DMS79 treated with DMSO at 0.1 percent for 48 hours (cell line): ENCODE results near the gene GRID2.

Experiments used
- DNase-seq: peaks from one replicate; lab custom pipeline; 2025; lab: John Stamatoyannopoulos, UW

Gene GRID2

DNA sequence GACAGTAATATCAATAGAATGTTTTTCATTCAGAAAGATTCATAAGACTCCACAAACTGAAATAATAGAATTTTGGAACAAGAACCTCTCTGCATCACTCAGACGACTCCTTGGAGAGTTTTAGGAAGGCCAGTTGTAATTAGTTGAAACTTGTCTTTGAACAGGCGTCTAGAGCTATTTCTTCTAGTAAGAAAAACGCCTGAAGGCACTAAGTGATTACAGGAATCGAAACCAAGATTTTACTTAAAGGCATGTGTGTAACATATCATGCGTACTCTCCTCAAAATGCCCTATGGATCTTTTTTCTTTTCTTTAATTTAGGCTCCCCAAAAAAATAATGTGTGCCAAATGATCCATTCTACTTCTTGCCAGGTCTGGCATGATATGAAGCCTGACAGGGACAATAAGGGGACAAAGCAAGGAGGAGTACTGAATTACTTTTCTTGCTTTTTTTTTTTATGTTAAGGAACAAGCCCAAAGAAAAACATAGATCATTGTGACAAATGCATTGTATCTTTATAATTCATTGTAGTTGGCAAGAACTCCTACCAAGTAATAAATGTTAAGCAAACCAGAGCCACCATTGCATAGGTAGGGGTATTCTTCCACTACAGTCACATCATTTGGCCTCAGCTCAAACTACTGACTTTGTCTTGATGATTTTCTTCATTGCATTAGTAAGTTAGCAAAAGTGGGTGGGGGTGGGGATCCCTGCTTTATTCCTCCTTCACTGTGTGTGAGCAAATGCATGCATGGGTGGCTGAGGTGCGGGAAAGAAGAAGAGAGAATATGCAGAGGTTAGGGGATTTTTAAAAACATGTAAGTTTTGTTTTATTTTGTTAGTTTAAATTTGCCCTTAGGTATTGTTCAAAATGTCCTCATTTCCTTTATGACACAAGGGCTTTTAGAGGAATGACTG, 1444.9 kb downstream of the GRID2 start:
- DNase-seq, result no peak

DNA sequence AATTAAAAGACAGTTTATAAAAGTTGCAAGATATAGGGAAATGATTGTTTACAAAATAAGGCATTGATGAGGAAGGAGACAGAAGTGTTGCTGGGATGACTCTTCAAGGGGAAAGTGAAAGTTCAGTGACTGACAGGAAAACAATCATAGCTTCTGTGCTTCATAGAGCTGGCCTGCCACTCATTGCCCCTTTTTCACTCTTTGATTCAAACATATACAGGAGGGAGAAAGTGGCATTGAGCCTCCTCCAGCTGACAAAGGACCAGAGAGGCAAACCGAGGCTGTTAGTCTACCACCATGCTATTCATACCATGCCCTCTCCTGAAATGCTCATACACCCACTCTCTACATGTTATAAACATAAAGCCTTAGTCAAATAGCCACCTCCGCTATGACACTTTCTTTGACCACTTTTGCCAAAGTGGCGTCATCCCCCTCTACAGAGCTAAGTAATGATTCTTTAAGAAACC, 1445.6 kb downstream of the GRID2 start:
- DNase-seq, result no peak

DNA sequence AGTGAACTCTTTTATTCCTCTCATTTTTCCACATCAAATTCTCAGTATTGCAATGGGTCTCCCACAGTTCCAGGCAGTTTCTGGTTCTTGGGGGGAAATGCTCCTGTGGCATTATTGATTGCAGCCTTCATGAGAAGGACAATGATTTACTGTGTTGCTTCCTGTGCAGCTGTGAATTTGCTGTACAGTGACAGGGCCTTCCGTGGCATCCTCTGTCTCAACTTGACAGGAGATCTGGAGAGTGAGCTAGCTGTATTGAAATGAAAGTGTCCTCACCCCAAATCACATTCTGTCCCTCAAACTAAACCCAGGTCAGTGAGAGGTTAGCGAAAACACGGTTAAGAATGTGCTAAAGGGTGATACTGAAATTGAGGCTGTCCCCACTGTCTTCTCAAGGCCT, 1447.6 kb downstream of the GRID2 start:
- DNase-seq, result no peak

DNA sequence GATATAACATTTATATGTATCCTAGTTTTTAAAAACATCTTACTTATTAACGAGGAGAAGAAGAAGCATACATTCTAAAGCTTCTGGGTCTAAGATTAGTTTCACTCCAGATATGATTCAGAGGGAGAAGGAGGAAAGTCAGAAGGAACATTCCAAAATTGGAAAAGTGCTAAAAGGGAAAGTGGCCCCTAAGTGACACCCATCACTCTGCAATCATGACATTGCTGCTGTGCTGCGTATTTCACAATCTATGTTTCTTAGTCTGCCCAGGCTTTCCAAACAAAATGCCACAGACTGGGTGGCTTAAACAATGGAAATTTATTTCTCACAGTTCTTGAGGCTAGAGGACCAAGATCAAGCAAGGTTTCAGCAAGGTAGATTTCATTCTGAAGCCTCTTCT, 1452.3 kb downstream of the GRID2 start:
- DNase-seq, result no peak

DNA sequence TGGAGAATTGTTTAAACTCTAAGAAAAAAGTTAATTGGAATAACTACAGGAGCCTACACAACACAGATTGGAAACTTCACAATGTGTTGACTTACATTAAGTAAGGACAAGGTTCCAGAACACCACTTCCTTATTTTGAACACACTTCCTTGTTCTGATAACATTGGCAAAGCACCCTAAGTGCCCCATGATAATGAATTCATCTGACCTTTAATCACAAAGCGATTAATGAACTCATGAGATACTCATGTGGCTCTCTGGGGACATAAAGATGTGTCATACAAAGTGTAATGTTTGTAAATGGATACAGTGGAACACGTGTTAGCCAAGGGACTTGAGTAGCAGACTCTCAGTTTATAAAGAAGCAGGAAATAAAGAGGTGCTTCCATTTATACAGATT, 1455.7 kb downstream of the GRID2 start:
- no peak for DNase-seq

DNA sequence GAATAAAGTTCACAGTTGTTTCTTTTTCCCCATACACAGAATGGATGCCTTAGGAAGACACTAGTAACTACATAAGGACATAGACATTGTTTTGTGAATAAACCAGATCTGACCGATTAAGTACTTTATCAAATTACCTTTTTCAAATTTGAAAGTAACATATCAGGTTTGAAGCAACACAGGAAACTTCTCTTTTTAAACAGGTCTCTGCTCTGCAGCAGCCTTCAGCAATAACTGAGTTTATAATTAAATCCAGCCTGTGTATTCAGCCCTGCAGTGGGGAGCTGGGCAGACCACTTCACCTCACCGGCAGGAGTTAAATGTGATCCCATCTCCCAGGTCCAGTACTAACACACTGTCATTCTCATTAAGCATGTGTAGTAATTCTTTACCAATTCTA, 1456.5 kb downstream of the GRID2 start:
- peak; percentile 1 for DNase-seq

DNA sequence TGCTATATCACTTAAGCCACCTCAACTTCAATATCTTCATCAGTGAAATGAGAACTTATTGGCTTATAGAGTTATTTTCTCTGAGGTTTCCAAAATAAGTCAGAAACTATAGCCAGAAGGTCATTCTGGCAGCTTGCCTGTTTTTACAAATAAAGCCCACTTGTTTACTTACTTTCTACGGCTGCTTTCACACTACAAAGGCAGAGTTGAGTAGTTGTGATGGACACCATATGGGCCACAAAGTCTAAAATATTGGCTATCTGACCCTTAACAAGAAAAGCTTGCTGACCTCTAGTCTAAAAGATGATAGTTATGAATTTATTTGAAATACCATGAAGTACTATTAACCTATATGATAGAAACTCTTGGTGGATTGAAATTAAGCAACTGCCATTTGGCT, 1457.5 kb downstream of the GRID2 start:
- no peak for DNase-seq

DNA sequence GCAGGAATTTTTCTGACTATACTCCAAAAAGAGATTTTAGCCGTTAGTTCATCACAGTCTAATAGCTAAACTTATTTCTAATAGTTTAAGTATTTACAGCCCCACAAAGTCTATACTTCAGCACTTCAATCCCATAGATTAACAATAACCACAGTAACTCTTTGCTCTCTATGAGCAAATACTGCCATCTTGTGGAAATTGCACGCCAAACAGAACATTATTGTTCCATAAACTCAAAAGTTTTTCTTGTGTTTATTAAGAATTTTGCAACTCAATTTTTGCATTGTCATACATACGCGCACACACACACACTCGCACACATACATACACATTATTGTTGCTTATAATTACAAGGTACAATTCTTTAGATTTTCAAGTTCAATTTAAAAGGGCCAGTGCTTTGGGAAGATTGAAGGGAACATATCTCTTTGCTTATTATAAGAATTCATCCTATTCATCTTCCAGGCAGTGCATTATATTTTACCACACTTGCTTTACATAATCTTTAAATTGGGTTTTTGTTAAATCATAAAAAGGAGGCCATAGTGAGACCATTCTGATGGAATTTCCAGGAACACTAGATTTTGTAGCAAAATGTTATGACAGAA, 1461.0 kb downstream of the GRID2 start:
- peak; percentile 33 for DNase-seq

DNA sequence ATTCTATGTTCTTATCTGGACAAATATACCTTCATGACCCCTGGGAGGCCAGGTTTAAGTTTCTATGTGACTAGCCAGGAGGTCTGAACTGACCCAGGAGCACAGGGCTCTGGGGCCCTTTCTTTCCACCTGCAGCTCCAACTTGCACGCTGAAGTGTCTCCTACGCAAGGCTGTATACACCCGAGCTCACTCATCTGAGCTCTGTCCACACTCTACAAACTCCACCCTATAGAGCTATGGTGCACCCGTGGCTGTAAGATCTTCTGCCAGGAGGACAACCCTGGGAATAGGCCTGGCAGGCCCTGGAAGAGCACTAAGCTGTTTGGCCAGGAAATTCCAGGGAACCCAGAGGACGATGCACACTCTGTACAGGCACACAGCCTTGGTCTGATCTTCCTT, 1464.2 kb downstream of the GRID2 start:
- DNase-seq, result no peak

DNA sequence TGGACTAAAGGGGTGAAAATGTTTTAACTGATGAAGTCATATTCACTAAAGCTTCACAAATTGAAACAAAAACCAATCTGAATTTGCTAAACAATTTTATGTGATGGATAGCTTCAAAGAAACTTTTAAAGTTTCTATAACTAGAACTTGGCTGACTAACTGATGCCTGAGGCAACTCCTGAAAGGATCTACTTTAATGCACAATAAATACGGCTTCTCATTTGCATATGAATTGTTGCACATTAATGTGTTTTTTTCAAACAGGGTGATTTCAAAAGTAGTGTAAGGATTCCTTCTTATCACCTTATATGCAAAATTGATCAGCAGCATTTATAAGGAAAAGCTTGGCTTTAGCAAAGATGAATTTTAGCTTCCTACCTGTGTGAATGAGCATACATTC, 1466.4 kb downstream of the GRID2 start:
- no peak for DNase-seq

DNA sequence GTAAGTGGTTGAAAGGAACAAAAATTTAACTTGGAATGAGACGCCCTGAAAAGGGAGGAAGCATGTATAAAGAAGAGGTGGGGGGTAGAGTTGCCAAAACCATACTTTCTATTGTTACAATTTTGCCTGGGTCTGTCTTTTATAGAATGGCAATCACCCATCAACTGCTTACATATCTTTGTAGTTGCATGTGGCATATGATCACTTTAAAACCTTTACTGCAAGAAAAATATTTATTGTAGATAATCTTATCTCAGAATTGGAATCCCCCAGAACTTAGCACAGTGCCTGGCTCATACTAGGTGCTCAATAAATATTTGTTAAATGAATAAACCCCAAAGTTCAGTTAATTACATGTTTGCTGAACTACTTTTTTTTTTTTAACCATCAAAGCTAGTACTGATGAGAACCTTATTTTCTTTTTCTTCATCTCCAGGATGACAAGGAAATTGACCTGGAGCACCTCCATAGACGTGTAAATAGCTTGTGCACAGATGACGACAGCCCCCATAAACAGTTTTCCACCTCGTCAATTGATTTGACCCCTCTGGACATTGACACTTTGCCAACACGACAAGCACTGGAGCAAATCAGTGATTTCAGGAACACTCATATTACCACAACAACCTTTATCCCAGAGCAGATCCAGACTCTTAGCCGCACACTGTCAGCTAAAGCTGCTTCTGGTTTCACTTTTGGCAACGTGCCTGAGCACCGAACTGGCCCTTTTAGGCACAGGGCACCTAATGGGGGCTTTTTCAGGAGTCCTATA, 1468.1 kb downstream of the GRID2 start:
- peak; percentile 26 for DNase-seq

DNA sequence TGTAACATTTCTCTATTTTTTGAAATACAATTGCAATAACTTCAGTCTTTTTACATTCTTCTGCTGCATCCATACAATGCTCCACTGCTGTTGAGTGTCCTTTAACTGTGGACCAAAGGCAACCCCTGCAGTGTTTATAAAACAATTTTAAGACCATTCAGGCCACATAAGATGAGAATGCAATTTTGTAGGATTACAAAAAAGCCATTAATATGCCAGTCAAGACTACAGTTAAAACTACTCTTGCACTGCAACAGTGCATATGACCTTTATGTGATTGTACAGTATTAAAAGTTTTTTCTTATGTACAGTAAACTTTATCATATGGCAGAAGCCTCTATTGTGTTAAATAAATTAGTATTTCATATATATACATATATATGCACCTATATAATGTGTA, 1469.1 kb downstream of the GRID2 start:
- no peak for DNase-seq

DNA sequence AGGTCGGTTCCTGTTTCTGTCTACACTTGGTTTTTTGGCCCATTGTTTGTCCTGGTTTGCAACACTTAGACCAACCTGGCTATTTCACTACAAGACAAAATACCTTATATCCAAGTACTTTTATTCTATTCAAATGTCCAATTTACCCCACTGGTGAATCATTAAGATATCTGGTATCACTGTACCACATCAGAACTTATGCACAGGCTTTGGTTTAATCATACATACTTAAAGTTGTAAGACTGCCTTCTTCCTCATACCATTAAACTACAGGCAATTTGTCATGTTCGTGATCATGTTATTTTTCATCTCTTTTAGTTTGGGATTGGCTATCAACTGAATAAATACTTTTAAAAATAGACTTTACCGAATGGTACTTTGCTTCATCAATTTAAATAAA, 1471.8 kb downstream of the GRID2 start:
- DNase-seq, result no peak

DNA sequence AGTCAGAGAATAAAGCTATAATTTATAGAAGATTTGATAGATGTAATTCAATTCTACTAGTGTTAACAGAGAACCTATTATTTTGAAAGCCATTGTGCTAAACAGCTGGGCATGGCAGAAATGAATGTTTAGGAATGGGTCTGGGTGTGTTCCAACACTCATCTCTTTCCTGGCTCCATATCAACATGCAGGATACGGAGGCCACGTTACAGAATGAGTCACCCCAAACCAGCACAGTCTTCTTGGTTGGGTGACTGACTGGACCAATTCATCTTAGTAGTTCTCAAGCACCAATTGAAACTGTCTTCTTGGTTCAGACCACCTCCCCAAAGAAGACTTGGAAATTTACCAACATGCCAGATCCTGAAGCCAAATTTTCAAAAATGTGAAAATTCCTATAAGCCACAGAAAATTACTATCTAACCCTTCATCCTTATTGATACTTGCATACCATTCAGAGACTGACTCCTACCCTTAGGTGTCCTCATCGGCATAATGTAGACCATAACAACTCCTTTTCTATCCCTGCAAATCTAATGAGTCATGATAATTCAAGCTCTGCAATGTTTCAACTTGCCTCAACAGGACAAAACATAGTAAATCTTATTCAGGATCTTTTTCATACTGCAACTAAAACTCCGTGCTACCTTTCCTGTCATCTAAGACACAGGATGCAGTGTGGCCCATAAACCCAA, 1472.8 kb downstream of the GRID2 start:
- DNase-seq, result no peak

DNA sequence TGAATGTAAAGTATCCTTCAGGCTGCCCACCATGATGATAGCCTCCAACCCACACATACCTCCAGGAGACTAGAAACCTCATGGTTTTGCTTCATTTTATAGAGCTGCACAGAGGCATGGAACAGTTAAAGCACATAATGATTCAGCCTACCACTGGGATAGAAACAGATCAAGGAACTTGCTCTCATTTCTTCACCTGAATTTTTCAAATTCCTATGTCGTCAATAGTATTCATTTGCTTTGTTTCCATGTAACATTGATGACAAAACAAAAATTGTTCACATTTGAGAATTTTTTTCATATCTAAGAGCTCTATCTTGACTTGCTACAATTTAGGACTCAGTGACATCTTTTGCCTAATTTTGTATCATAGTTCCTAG, 1473.3 kb downstream of the GRID2 start:
- DNase-seq, result no peak

DNA sequence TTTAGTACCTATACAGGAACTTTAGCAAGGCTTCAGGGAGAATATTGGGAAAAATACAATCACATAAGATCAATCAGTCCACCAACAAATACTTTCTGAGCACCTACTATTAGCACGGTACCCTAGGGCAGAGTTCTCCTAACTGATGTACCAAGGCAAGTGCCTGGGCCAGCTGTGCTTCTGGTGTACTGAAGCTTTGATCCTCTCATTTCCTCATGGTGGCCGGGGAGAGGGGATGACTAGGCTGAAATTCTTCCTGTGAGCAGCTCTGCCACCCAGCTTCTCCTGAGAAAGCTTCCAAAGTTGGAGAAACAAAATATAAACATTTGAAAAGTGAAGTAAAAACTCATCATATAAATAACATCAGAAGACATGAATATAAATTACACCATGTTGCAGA, 1475.5 kb downstream of the GRID2 start:
- no peak for DNase-seq

DNA sequence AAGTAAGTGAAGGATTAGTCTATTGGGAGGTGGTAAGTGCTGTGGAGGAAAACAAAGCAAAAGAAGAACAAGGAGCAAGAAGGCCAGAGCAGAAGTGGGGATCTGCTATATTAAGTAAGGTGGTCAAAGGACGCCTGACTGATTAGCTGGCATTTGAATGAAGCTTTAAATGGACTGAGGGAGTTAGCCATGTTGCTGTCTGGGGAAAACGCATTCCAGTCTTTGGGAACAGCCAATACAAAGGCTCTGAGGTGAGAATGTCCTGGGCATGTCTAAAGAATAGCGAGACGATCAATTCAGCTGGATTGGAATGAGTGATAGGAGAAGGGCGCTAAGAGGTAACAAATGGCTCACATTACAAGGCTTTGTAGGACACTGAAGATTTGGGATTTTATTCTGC, 1476.3 kb downstream of the GRID2 start:
- DNase-seq, result no peak

DNA sequence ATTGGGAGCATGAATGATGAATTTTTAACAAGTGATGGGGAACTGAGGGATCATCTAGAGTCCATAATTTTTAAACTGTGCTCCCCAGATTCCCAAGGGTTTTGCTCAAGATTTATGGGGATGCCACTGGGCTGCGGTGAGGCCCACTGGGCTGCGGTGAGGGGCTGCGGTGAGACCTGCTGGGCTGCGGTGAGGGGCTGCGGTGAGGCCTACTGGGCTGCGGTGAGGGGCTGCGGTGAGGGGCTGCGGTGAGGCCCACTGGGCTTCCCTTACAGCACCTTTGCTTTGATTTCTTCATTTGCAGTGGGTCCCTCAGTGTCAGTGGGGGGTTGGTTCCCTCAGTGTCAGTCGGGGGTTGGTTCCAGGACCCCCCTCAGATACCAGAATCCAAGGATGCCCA, 1477.4 kb downstream of the GRID2 start:
- DNase-seq, result no peak

DNA sequence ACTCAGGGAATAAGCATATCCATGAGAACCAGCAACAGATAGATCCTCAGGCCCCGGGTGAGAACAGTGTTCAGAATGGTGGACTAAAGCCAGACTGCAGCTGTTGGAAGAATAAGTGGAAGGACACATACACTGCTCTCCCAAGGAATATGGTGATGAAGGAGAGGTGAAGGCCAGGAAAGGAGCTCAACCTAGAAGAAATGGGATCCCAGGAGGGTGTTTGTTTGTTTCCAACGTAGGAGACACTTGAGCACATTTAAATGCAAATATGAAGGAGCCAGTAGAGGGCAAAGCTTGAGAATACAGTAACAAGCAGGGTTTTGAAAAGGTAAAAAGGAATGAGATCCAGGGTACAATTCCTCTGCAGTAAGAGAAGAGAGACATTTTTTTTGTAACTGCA, 1482.4 kb downstream of the GRID2 start:
- DNase-seq, result no peak

DNA sequence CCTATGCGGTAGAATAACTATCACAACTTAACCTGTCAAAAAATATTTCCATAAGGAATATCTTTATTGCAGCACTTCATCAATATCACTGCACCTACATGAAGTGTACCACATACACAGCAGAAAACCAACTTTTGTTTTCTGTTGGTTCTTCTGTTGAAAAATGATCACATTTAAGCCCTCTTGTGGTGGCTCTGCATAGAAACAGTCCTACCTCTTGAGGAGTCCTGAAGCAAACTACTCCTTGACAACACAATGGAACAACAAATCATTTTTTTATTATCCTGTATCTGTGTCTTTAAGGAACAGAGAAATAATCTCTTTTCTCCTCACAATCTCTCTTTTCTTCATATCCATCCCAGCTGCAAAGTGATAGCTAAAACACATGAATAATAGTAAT, 1484.9 kb downstream of the GRID2 start:
- no peak for DNase-seq

DNA sequence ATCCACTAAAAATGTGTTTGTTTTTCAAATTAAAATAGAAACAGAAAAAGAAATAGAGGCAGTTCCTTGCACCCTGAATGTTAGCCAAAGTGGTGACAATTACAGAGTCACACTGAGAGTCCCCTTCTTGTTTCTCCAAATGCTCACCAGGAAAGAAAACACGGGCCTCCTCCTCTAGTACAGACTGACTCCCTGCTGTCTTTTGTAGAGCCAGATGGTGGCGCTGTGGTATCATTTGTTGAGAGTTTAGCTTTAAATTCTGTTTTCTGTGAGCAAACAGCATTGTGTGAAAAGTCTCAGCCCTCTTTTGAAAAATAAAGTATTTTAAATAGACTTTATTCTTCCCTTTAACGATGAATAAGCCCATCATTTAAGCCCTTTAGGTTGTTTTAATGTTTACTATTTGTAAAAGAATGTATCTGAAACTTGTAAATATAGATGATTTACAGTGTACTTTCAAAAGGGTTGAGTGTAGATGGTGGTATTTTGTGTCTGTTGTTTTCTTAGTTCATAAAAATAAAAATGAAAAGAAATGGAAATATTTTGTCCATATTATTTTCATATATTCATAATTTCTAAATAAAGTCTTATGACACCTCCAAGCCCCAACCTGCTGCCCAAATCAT, 1487.9 kb downstream of the GRID2 start:
- DNase-seq, result peak; percentile 49

DNA sequence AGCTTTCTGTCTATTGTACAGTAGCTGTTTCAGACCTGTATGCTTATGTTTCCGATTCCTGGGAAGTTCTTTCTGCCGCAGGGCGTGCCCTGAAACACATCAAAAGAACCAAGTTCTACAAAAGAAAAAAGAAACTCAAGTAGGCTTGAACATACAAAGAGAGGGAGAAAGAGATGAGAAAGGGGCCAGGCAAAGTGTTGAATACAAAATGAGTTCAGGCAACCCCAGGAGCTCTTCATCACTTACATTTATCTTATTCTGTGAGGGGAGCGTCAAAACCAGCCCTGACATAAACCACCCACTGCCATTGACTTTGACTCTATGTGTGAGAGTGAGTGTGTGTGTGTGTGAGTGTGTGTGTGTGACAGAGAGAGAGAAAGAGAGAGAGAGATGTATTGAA, 1498.3 kb downstream of the GRID2 start:
- no peak for DNase-seq
